GM19463 (cell line): ENCODE data around the gene SCUBE1.

Source experiments
- ATAC-seq: cut with Tn5 transposase; IDR thresholded peaks from one replicate; pipeline ENCODE4 v1.9.1; 2021; ENCODE audit warnings: mild to moderate bottlenecking, moderate library complexity; ENCODE audit not compliant: unreplicated experiment

SCUBE1 gene

DNA sequence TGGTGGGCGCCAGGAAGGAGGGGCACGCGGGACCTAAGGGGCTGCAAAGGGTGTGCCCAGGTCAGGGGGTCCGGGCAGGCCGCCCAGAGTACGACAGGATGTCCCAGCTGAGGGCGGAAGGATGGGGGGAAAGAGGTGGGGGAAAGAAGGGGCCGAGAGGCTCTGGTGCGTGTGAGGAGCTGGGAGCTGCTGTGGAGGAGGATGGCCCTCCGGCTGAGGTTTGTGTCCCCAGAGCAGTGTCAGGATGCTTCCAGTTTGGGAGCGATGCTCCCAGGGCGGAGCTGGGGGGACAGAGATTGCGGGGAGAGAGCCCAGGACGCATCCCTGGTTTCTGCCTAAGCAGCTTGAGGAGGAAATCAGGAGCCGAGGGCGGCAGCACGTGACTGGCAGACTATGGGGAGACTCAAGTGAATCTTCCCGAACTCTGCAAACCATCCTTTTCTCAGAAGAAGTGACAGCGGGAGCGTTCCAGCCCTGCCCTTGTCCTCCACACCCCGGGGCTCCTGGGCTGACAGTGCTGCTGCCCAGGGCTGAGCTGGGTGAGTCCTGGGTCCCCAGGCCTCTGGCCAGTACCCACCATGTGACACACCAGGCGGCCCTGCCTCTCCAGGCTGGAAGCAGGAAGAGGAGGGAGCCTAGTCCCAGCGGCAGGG lies 136.5 kb downstream of the SCUBE1 start:
- ATAC-seq = no peak

DNA sequence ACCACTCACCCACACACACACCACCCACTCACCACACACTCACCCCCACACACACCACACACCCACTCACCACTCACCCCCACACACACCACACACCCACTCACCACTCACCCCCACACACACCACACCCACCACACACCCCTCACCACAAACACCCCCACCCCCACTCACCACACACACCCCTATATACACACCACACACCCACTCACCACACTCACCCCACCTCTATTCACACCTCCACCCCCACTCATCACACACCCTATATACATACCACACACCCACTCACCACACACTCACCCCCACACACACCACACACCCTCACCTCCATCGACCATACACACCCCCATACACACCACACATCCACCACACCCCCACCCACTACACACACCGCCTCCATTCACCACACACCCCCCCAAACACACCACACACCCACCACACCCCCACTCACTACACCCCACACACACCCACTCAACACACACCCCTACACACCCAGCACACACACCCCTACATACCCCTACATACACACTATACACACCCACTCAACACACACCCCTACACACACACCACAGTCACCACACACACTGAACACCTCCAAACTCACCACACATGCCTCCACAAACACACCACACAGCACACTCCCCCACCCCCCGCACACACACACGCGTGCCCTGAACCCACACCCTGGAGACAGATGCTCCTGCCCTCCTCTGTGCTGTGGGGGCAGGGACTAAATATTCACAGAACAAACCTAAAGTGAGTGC lies 137.2 kb downstream of the SCUBE1 start:
- no peak for ATAC-seq

DNA sequence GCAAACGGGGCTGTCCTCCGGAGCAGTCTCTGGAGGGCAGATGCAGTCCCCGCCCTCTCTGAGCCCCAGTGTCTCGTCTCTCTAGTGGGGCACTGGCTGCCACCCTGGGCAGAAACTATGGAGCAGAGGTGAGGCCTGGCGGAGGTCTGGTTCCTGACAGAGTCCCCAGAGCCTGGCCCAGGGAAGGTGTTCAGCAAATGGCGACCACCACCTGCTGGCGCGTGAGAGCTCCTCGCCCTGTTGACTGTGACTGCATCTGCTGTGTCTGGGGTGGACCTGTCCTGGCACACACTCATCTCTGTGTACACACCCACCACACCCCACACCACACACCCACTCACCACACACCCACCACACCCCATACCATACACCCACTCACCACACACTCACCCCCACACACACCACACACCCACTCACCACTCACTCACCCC lies 137.9 kb downstream of the SCUBE1 start:
- no peak for ATAC-seq

DNA sequence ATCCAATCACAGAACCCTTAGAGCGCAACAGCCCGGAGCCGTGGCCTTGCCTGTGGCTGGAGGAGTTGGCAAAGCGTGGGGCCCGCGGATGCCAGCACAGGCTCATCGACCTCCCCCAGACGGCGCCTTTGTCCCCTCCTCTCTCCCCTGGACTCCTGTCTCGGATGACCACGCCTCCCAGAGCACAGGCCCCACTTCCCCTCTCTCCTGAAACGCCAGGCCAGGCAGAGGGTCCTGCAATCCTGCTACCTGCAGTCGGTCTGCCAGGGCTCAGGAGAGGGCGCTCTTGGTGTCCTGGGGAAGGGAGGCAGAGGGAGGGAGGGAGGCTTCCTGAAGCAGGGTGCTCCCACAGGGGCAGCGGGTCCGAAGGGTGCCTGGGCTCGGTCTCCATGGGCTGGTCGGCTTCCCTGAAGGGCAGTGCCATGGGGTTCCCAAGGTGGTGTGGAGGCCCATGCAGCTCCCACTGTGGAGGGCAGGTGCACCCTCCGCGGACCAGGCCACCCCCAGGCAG lies 139.6 kb downstream of the SCUBE1 start:
- ATAC-seq = no peak

DNA sequence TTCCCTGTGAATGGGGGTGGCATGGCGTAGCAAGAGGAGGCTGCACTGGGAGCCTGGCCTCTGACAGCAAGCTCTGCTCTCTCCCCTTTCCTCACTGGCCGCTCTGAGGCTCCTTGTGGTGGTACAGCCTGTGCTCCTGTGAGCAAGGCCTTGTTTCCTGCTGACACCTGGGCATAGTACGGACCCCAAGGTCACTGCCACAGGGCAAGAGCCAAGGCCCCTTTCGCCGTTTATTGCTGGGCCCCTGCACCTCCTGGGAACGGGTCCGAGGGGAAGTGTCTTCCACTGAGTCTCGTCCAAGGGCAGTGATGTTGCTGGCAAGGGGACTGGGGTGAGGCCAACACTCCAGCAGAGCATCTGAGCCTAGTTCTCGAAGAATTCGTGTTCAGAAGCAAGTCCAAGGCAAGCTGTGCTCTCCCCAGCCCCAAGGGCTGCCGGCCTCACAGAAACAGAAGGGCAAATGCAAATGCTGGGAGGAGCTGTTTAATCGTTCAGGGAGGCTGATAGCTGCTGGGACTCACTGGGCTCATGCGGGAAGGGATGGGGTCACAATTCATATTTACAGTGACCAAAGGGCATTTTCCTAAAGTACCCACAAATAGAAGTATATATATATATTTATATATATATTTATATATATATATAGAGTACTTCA lies 140.3 kb downstream of the SCUBE1 start:
- no peak for ATAC-seq

DNA sequence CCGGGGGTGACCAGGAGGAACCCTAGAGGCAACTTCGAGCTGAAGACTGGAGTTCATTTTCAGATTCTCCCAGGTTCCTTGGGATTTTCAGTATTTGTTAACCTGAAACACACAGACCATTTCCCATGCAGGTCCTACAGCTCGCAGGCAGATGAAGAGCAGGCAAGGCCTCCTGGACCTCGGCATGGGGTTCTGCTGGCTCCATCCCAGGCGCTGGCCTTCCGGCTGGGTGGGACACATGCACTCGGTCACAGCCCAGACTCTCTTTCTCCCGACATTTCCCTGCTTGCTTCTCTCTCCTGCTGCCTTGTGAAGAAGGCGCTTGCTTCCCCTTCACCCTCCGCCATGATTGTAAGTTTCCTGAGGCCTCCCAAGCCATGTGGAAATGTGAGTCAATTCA lies 140.8 kb downstream of the SCUBE1 start:
- no peak for ATAC-seq

DNA sequence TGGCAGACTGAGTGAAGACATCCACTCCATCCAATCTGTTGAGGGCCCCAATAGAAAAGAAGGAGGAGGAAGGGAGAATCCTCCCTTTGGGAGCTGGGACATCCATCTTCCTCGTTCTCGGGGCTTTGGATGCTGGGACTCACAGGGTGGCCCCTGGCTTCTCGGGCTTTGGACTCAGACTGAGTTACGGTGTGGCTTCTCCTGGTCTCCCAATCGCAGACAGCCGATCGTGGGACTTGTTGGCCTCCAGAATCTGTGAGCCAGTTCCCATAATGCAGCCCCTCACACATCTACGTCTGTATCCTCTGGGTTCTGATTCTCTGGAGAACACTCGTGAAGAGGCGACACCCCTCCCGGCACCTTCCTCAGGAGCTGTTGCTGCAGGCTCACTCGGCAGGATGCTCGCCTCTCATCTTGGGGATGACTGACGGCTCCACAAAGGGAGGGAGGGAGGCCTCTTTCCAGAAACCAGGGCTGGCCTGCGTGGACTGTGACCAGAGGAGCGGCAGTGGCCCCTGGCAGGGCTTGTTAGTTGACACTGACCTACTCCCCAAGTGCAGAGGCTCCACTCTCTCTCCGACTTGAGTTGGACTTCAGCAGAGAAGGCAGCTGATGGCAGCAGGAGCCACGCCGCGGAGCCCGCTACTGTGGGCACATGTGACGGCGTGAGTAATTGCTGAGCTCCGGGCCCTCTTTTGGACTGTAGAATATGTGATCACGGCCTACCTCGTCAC lies 141.5 kb downstream of the SCUBE1 start:
- no peak for ATAC-seq

DNA sequence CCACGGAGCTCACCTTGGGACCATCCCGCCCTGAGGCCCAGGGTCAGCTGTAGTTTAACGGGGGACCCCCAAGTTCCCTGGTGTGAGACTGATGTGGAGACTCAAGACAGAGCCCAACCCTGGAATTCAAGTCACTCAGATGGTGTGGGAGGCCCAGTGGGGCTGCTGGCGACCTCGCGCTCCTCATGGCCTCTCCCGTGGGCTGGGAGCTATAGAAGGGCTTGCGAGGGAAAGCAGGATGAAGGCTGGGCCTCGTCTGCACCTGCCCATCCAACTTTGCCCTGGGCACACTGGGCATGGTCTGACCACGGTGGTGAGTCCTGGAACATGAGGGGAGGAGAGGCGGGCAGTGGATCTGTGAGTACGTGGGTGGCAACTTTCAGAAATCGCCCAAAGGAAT lies 142.6 kb downstream of the SCUBE1 start:
- no peak for ATAC-seq

DNA sequence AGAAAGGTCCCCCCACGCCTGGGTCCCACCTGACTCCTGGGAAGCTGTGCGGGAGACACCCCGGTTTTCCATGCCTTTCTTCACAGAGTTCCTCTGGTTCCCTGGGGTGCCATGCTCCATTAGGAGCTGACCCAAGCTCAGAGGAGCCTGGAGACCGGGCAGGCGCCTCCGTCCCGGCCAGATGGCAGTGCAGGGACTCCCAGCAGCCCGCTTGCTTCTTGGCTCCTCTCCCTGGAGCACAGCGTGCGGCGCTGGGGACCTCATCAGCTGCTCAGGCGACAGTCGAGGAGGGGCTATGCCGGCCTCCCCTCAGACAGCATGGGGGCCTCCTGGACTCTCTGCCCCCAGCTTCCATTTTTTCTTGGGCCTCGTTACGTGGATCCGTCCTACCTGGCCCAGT lies 143.1 kb downstream of the SCUBE1 start:
- no peak for ATAC-seq

DNA sequence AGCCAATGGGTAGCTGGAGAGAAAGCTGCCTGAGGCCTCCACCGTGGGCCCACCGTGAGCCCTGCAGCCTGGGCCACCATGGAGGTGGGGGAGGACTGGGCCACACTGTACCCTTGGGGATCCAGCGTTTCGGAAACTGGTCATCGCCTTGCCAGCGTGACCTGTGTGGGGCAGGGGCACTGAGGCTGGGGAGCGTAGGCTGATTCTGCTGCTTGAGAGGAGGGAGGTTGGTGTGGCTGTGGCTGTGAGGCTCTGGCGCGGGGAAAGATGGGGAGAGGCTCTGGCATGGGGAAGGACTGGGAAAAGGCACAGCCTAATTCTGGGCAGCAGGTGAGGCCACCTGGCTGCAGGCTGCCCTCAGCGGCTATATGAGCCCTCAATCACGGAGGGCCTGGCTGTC lies 143.6 kb downstream of the SCUBE1 start:
- ATAC-seq = no peak

DNA sequence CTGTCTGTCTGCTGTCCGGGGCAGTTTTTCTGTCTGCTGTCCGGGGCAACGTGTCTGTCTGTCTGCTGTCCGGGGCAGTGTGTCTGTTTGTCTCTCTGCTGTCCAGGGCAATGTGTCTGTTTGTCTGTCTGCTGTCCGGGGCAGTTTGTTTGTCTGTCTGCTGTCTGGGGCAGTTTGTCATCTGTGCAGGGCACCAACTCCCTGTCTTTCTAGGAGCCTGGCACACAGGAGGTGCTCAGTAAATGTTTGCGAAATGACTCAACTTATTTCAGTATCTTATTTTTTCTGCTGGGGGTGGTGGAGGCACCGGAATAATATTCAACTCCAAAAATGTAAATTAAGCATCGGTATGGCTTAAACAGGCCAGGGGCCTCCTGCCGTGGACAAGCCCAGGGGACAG lies 144.2 kb downstream of the SCUBE1 start:
- no peak for ATAC-seq

DNA sequence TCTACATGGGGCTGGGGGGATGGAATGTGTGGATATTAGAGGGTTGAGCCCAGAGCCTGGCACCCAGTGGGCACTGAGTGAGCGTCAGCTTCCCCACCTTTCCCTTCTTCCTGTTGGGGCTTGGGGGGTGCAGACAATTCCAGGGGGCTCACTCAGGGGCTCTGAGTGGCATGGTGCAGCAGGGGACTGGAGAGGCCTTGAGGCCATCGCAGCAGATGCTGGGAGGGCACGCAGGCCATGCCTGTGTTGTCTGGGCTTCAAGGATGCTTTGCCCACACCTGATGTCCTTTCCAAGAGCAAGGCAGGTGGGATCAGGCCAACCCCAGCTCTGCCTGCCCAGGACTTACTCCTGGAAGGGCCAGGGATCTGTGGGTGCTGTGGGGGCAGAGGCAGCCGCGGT lies 145.0 kb downstream of the SCUBE1 start:
- ATAC-seq = no peak

DNA sequence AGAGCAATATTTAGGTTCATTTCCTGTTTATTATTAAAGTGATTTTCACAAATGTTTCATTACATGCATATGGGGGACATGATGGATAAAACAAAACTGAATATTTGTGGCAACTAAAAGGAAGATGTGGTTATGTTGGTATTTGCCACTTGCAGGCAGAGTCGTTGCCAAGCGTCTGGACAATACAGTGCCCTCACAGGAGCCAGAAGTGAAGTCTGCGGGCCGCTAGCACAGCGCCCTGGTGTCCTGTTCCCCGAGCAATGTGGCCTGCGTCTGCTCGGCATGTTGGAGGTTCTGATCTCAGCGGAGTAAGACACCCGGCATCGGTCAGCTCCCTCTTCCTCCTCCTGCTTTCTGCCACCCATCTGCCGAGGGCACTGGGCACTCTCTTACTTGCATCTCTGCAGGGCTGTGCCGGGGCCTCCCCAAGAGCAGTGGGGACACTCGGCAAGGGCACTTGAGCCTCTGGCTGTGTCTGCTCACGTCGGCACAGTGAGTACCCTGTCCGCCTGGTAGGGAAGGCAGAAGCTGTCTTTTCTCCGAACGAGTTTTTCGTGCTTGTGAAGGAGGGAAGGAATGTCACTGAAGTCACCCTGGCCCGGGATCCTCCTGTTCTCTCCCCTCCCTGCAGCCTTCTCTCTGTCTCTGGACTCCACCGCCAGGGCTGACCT lies 145.8 kb downstream of the SCUBE1 start:
- ATAC-seq = no peak

DNA sequence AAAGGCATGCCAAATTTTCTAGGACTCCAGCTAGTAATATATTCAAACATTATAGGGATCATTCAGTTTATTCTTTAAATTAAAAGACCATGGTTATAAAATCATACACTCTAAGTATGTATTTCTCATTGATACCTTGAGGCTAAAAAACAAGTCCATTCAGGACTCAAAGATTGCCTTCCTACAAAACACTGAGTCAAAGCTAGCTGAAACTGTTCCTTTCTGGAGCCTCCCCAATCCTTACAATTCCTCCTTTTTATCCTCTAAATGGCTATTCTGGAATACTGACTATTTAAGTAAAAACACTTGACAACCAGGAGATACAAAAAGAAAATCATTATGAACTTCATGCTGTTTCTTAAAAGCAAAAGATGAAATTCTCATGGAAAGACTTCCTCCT lies 151.3 kb downstream of the SCUBE1 start:
- ATAC-seq = no peak

DNA sequence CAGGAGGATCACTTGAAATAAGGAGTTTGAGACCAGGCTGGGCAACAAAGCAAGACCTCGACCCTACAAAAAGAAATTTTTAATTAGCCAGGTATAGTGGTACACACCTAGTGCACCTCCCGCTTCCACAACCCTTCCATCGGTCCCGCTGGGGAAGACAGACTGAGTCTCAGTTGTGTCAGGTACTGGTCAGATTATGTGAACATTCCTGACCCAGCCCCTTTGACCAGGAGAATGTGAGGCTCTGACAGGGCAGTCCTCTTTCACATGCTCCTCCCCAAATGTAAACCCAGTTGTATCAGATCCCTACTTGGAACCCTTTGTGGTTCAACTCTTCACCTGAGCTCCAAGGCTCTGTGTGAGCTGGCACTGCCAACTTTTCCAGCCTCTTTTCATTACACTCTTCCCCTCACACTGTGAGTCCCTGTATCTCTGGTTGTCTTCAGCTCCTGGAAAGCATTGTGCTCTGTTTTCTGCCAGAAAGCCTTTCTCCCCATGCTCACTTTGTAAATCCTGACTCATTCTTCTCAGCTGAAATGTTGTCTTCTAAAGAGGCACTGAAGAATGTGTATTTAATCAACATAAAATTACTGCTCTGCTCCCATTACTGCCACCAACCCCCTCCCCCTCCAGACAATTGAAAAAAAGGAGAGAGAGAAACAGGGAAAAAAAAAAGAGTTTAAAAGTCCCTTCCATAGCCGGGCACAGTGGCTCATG lies 154.2 kb downstream of the SCUBE1 start:
- ATAC-seq = no peak

DNA sequence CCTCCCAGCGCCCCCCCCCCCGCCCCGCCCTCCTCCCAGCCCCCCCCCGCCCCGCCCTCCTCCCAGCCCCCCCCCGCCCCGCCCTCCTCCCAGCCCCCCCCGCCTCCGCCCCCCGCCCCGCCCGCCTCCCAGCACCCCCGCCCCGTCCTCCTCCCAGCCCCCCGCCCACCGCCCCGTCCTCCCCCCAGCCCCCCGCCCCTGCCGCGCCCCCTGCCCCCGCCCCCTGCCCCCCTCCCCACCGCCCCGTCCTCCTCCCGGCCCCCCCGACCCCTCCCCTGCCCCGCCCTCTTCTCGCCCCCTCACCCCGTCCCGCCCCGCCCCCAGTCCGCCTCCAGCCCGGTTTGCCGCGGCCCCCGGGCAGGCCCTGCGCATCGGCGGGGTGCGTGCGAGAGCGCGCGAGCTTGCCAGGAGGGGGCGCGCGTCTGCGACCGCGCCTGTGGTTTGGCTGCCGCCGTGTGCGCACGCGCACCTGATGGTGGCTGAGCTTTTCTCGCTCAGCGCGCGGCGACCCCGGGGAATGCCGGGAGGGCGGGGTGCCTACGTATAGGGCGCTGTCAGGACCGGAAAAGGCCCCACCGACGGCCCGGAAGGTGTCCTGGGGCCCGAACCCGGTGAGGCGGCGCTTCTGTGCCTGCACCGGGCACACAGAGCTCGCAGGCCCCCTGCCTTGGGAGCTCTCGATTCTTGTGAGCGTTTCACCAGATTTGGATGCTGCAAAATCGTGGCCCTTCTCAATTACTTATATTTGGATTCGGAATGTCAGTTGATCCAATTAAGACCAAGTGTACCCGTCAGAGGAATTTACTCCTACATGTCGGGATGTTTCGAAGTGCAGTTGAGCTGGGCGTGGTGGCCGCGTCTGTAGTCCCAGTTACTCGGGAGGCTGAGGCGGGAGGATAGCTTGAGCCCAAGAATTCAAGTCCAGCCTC lies 155.7 kb downstream of the SCUBE1 start:
- peak; percentile 83 for ATAC-seq

DNA sequence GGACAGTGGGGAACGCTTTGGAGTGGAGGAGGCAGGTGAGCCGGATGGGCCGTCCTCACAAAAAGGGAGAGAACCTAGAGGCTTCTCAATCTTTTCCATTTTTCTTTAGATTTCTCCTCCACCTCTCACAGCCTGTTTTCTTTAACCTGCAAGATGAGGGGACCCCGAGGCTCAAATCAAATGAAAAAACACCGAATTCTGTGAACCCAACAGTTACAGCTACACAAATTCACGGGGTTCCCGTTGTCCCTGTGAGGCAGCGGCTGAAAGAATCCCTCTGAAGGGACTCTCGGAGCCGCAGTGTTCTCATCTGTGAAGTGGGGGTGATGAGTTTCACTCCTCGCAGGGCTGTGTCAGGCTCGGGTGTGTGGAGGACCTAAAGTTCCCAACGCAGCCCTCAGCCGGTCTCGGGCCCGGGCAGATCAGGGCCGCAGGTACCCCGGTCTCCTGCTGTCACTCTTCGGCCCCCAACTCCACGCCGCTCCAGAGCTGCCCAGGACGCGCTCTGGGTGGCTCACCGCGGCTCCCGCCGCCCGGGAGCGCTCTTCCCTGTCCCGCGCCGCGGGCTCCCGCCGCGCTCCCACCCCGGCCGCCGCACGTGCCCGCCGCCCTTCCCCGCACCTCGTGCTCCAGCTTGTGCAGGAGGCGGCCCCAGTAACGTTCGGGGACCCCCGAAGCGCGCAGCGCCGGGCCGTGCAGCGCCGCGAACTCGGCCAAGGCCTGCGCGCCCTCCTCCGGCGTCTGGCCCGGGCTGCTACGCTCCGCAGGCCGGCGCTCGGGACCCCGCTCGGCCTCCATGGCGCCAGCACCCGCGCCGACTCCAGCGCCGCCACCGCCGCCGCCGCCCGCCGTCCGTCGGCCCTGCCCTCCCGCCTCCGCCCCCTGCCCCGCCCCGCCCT lies 156.7 kb downstream of the SCUBE1 start, which contains the start of gene TTLL12:
Gene TTLL12, minus strand, starts transcription at position 863 of the 899 bp plus-strand sequence. Its CDS starts 65 bp downstream, at position 798.
- peak; percentile 41 for ATAC-seq

DNA sequence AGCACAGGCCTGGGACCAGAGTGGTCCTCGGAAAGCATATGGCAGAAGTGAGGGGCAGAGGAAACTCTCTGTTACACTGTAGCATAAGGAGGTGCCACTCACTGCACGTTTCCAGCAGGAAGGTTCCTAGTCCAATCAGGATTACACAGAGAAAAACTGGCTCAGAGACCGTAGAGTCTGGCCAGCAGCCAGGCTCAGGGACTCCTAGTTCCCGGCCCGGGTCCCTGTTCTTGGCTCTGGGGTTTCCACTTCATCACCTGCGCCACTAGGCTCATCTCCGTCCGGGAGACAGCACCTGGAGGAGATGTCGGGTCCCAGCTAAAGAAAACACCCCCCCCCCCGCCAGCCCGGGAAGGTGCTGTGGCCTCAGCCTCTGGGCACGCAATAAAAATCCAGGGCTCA lies 157.3 kb downstream of the SCUBE1 start:
- ATAC-seq = no peak
